DND-41 (cell line): ENCODE measurements around the gene MB.

Experiments used
- ATAC-seq: fragments of 200-7000 bp; cut with Tn5 transposase; 3 replicates; pipeline ENCODE4 v1.9.1; 2021; ENCODE audit warnings: low read depth; ENCODE audit not compliant: insufficient read depth
- DNase-seq: peaks from one replicate; pipeline ENCODE4 v3.0.0-alpha.2; 2020
- H2AFZ ChIP-seq: 2 replicates; pipeline ENCODE4 v1.6.0; 2012; ENCODE audit warnings: low read depth, low read length
- H3K27ac ChIP-seq: 2 replicates; pipeline ENCODE4 v1.5.1; 2012; ENCODE audit warnings: low read length, inconsistent platforms
- H3K27me3 ChIP-seq: fragments of 200-600 bp; sonication (generic); 2 replicates; pipeline ENCODE4 v1.6.0; 2012; ENCODE audit warnings: low read length, mild to moderate bottlenecking, inconsistent platforms; ENCODE audit not compliant: insufficient read depth, poor library complexity
- H3K36me3 ChIP-seq: 2 replicates; pipeline ENCODE4 v1.5.1; 2012; ENCODE audit warnings: low read length, inconsistent platforms; ENCODE audit not compliant: insufficient read depth
- H3K4me1 ChIP-seq: 2 replicates; pipeline ENCODE4 v1.5.1; 2012; ENCODE audit warnings: mild to moderate bottlenecking, low read length; ENCODE audit not compliant: insufficient read depth
- H3K4me2 ChIP-seq: 2 replicates; pipeline ENCODE4 v1.6.0; 2012; ENCODE audit warnings: mild to moderate bottlenecking, moderate library complexity, low read length, inconsistent platforms; ENCODE audit not compliant: insufficient read depth
- H3K4me3 ChIP-seq, 2 experiments: fragments of 200-600 bp in 1 of 2; shearing (Covaris generic) in 1 of 2; 2 replicates each; pipeline ENCODE4 v1.5.1; 2012 to 2016; ENCODE audit warnings: inconsistent platforms in 2 of 2, low read length in 2 of 2, mild to moderate bottlenecking in 2 of 2, low read depth in 1 of 2, moderate library complexity in 1 of 2
- H3K79me2 ChIP-seq: 2 replicates; pipeline ENCODE4 v1.6.0; 2012; ENCODE audit warnings: low read length, inconsistent platforms; ENCODE audit not compliant: insufficient read depth
- H3K9ac ChIP-seq: 2 replicates; pipeline ENCODE4 v1.6.0; 2012; ENCODE audit warnings: low read depth, mild to moderate bottlenecking, inconsistent platforms, low read length, moderate library complexity
- H3K9me3 ChIP-seq: 2 replicates; pipeline ENCODE4 v1.5.1; 2012; ENCODE audit warnings: low read length, moderate library complexity, mild to moderate bottlenecking, inconsistent platforms; ENCODE audit not compliant: insufficient read depth, severe bottlenecking
- H4K20me1 ChIP-seq: 2 replicates; pipeline ENCODE4 v1.6.0; 2012; ENCODE audit warnings: low read length; ENCODE audit not compliant: insufficient read depth
- EZH2 ChIP-seq: IDR thresholded peaks from 3 replicates; pipeline ENCODE4 v1.6.1; 2012; ENCODE audit warnings: borderline replicate concordance, low read depth, mild to moderate bottlenecking, moderate library complexity, low read length, inconsistent platforms; ENCODE audit not compliant: severe bottlenecking
- TF ChIP-seq, protein P1 (sequence below): IDR thresholded peaks from 2 replicates; pipeline ENCODE4 v1.5.1; 2012; ENCODE audit warnings: borderline replicate concordance, low read length, moderate library complexity, mild to moderate bottlenecking; ENCODE audit not compliant: poor library complexity, severe bottlenecking; ENCODE audit errors: extremely low read depth

Gene MB

DNA sequence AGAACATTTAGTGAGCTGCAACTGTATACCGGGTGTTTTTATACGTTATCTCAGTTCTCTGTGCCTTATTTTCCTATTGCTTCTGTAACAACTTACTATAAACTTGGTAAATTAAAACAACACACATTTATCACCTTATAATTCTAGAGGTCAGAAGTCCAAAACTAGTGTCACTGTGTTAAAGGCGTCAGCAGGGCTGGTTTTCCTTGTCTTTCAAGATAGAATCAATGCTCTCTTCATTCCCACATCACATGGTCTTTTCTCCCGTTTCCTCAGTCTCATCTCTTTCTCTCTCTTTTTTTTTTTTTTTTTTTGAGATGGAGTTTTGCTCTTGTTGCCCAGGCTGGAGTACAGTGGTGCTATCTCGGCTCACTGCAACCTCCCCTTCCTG, 36.1 kb downstream of the MB start:
- no peak overlapping the region for H2AFZ ChIP-seq
- no peaks in the 10 kb centered on the region for H3K4me1 ChIP-seq
- no peaks in the 10 kb centered on the region for H3K36me3 ChIP-seq
- H3K9me3 ChIP-seq = no peaks in the 10 kb centered on the region
- H3K4me2 ChIP-seq = no peak overlapping the region
- DNase-seq = no peak
- peaks cover 5% of the 10 kb centered on the region; the same call in 1 of the 2 replicates for H4K20me1 ChIP-seq
- no peaks in the 10 kb centered on the region for H3K27me3 ChIP-seq
- no peak overlapping the region for H3K27ac ChIP-seq
- H3K4me3 ChIP-seq = no peak overlapping the region
- TF ChIP-seq, protein P1, sequence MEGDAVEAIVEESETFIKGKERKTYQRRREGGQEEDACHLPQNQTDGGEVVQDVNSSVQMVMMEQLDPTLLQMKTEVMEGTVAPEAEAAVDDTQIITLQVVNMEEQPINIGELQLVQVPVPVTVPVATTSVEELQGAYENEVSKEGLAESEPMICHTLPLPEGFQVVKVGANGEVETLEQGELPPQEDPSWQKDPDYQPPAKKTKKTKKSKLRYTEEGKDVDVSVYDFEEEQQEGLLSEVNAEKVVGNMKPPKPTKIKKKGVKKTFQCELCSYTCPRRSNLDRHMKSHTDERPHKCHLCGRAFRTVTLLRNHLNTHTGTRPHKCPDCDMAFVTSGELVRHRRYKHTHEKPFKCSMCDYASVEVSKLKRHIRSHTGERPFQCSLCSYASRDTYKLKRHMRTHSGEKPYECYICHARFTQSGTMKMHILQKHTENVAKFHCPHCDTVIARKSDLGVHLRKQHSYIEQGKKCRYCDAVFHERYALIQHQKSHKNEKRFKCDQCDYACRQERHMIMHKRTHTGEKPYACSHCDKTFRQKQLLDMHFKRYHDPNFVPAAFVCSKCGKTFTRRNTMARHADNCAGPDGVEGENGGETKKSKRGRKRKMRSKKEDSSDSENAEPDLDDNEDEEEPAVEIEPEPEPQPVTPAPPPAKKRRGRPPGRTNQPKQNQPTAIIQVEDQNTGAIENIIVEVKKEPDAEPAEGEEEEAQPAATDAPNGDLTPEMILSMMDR = no peak
- no peak for TF ChIP-seq EZH2
- no peak for ATAC-seq
- H3K9ac ChIP-seq = no peak overlapping the region
- no peaks in the 10 kb centered on the region for H3K79me2 ChIP-seq

GRCh38 chr22:35580351-35581022, 36.6 kb downstream of the MB start:
- DNase-seq (no peak), ATAC-seq (no peak)
- Histone ChIP-seq H3K27me3 (no peaks in the 10 kb centered on the region), H4K20me1 (peaks cover 5% of the 10 kb centered on the region; the same call in 1 of the 2 replicates), H3K36me3 (no peaks in the 10 kb centered on the region), H3K9ac (no peak overlapping the region), H3K4me2 (no peak overlapping the region), H3K27ac (no peak overlapping the region), H3K9me3 (no peaks in the 10 kb centered on the region), H3K4me1 (peaks cover 3% of the 10 kb centered on the region), H2AFZ (no peak overlapping the region), H3K4me3 (no peak overlapping the region), H3K79me2 (no peaks in the 10 kb centered on the region)
- TF ChIP-seq EZH2 = no peak
- TF ChIP-seq, protein P1 = no peak

GRCh38 chr22:35578836-35579575, 38.1 kb downstream of the MB start:
- H3K27ac ChIP-seq = no peak overlapping the region
- ATAC-seq = no peak

More at GRCh38 chr22:35578836-35579575, 38.1 kb downstream of the MB start:
- Histone ChIP-seq H3K79me2 (no peaks in the 10 kb centered on the region), H3K36me3 (no peaks in the 10 kb centered on the region), H2AFZ (no peak overlapping the region), H3K9ac (no peak overlapping the region), H4K20me1 (peaks cover 5% of the 10 kb centered on the region; the same call in 1 of the 2 replicates), H3K9me3 (no peaks in the 10 kb centered on the region), H3K4me3 (no peak overlapping the region), H3K4me1 (peaks cover 14% of the 10 kb centered on the region), H3K27me3 (no peaks in the 10 kb centered on the region), H3K4me2 (no peak overlapping the region)
- TF ChIP-seq EZH2 = no peak
- TF ChIP-seq, protein P1 = no peak
- DNase-seq = no peak
